ENCODE measurements around the gene MGMT.

MGMT gene

DNA sequence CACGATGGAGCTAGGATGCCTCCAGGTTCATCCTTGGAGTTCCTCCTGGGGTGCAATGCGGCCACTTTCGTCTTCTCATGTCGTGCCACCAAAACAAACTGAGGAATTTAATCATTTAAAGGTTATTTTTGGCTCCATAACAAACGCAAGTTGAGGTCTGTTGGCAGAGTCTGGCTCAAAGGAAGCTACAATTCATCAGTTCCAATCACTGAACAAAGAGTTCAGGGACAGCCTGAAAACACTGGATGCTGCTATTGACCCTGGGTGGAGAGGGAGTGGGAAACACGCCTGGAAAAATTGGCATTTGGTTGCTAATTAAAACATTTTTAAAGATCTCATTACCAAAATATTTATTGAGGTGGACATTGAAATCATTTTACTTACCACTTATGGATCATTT lies 11.4 kb upstream of the MGMT start:
- DNase-seq (ENCODE audit: low read depth) = no peak

- DNase-seq (ENCODE audit: low read depth) = no peak
These were observed 7.1 kb upstream of the MGMT start for GRCh38 chr10:129459762-129460539.

GRCh38 chr10:129462257-129462795 lies 4.7 kb upstream of the MGMT start:
- no peak for DNase-seq (ENCODE audit: low read depth)

- no peak for DNase-seq (ENCODE audit: low read depth)
These were observed 2.8 kb upstream of the MGMT start for GRCh38 chr10:129464251-129464650.

- no peak for DNase-seq (ENCODE audit: low read depth)
These were observed 992 bp upstream of the MGMT start for GRCh38 chr10:129465796-129466702.

- no peak for DNase-seq (ENCODE audit: low read depth)
These were observed 471 bp downstream of the MGMT start for GRCh38 chr10:129467359-129468064.

DNA sequence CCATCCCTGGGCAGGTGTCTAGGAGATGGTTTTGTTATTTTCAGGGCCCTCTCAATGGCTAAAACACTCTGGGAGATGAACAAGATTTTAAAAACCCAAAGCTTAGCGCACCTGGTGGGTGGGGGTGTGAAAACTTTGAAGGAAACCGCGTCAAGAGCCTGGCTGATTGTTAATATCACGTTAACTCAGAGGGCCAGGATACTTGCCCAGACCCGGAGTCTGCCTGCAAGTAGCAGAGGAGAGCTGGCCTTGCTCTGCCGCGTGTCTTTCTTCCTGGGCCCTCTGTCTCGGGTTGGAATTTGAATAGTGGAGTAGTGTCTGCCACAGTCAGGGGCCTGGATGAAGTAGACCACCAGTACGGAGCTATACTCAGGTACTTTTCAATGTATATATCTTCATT lies 1.1 kb downstream of the MGMT start:
- DNase-seq (ENCODE audit: low read depth) = no peak

DNA sequence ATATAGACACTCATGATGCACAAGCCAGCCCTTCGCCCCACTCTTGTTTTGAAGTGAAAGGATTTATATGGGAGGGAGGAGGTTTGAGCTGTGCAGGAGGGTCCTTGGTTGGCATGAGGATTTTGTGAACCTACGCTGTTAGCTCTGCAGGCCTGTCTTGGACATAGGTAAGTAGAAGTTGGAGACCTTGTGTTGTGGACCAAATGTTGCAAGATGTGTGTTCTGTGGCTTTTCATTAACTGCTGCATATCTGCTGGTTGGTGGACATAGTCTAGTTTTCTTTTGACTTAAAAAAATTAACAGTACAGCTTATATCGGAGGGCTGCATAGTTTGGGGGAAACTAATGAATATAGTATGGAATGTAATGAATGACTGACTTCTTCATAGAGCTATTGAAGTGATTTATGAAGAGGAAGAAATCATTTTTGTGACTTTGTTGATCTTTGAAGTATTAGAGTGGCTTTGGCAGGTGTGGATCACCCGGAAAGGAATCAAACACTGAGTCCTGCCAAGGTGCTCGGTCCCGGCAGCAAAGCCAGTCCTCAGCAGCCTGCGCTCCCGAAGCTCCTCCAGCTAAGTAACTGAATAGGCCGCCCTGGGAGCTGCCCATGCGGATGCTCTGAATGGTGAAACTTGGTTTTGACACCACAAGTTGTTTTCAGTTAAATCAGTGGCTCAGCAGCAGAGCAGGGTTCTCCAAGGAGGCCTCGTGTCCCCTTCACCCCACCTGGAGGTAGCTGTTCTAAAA lies 3.2 kb downstream of the MGMT start:
- DNase-seq (ENCODE audit: low read depth) = no peak

DNA sequence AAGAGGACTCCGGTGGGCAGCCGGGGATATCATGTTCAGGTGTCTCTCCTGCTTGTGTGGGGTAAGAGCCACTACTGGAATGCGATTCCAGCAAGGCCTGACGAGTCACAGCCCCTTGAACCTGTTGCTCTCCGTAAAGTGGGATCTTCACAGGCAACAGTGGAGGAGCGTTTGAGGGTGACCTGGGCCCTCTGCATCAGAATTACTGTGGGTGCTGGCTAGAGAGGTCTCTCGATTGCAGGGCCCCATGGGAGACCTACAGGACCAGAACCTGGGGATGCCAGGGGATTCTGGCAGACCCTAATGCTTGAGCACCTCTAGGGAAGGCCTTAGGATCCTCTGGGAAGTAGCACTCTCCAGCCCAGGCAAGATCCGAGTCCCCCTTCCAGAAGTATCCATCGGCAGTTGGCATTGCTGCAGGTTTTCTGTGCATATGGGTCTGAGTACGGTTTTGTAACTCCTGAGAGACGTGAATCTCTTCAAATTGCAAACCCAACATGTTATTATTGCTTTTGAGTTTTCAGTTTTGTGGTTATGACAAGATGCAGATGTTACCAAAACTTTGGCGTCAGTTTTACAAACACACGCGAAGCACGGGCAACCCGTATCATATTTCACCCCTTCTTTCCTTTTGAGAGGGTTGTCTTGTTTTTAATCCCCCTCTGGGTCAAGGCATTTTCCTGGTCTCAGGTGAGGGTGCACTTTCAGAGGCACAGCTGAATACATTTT lies 4.6 kb downstream of the MGMT start:
- no peak for DNase-seq (ENCODE audit: low read depth)

- DNase-seq (ENCODE audit: low read depth) = no peak
These were observed 5.9 kb downstream of the MGMT start for GRCh38 chr10:129472696-129473555.

- DNase-seq (ENCODE audit: low read depth) = no peak
These were observed 7.6 kb downstream of the MGMT start for GRCh38 chr10:129474642-129475041.

GRCh38 chr10:129476431-129476830 lies 9.4 kb downstream of the MGMT start:
- DNase-seq (ENCODE audit: low read depth) = no peak

- DNase-seq (ENCODE audit: low read depth) = no peak
These were observed 10.0 kb downstream of the MGMT start for GRCh38 chr10:129477051-129477450.

DNA sequence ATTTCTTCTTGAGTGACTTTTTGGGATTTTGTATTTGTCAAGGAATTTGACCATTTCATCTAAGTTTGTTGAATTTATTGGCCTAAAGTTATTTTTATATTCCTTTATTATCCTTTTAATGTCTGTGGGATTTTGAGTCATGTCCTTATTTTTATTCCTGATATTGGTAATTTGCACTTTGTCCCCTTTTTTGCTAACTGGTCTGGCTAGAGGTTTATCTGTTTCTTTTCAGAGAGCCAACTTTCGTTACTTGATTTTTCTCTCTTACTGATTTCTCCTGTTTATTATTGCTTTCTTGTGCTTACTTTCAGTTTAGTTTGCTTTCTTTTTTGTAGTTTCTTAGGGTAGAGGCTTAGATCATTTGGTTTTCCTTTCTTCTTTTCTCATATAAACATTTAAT lies 14.6 kb downstream of the MGMT start:
- DNase-seq (ENCODE audit: low read depth) = no peak

DNA sequence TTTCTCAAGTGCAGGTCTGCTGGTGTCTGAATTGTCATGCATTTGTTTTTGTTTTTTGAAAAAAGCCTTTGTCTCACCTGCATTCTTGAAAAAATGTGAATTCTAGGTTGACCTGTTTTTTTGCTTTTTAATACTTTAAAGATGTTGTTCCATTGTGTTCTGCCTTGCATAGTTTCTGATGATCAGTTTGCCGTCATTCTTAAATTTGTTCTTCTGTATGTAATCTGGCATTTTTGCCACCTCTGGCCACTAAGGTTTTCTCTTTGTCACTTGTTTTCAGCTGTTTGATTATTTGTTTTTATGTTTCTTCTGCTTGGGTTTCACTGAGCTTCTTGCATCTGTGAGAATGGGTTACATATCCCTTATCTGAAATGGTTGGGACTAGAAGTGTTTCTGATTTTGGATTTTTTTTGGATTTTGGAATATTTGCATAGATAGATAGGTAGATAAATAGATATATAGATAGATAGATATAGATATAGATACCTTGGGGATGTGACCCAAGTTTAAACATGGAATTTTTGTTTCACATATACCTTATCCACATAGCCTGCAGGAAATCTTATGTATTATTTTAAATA lies 16.5 kb downstream of the MGMT start:
- no peak for DNase-seq (ENCODE audit: low read depth)

- DNase-seq (ENCODE audit: low read depth) = no peak
These were observed 19.8 kb downstream of the MGMT start for GRCh38 chr10:129486805-129487204.

- DNase-seq (ENCODE audit: low read depth) = no peak
These were observed 24.2 kb downstream of the MGMT start for GRCh38 chr10:129491123-129491734.

- DNase-seq (ENCODE audit: low read depth) = no peak
These were observed 27.1 kb downstream of the MGMT start for GRCh38 chr10:129494176-129494575.

DNA sequence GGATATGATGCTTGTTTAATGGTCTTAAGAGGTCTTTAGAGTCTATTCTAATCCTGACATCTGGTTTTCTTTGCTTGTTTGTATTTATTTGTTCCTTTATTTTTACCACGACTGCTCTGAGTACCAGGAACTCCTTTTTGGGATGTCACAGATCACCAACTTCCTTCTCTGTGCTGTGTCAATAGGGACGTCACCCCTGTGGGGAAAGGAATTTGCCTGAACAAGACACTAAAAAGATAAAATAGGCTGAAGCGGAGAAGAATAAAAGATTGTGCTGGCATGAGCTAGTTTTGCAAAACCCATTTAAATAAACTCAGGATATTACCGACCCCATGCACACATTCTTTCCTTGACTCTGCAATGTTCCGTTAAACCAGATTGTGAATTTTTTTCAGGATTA lies 27.7 kb downstream of the MGMT start:
- DNase-seq (ENCODE audit: low read depth) = no peak

Measured in T follicular helper cell (primary cell).